Iris pigment epithelial cell (primary cell): ENCODE data around the gene RETREG1.
"Not testable (repeated sequence)": the region's sequence is repeated elsewhere in the genome, so short reads cannot be mapped to it uniquely, and the experiment has no call there.

Source experiments
- DNase-seq: peaks from one replicate; pipeline ENCODE4 v3.0.0-alpha.2; 2011; ENCODE audit warnings: low read depth

RETREG1 gene

DNA sequence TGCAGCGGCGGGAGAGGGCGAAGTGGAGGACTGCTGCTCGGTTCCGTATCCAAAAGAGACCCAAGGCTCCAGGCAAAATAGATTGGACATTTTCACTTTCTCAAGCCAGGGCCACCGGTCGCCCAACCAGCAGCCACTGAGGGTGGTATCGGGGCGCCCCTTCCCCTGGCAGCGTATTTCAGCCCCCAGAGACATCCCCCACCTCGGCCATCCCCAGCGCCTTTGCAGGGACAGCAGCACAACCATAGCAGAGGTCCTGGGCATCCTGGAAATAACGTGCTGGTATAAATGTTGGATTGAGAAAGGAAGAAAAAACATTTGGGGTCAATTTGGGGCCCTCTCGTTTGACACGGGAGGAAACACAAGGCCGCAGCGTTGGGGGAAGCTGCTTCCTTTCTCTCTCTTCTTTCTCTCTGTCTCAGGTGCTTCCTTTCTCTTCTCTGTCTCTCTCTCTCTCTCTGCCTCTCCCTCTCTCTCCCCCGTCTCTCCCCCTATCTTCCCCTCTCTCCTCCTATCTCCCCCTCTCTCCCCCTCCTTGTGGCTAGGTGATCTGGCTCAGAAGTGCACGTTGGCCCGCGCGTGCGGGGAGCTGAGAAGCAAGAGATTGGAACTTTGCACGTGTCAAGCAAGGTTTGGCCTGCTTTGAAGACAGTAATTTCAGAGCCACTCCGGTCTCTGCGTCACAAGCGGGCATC, 624 bp upstream of the RETREG1 start:
- DNase-seq, result no peak

DNA sequence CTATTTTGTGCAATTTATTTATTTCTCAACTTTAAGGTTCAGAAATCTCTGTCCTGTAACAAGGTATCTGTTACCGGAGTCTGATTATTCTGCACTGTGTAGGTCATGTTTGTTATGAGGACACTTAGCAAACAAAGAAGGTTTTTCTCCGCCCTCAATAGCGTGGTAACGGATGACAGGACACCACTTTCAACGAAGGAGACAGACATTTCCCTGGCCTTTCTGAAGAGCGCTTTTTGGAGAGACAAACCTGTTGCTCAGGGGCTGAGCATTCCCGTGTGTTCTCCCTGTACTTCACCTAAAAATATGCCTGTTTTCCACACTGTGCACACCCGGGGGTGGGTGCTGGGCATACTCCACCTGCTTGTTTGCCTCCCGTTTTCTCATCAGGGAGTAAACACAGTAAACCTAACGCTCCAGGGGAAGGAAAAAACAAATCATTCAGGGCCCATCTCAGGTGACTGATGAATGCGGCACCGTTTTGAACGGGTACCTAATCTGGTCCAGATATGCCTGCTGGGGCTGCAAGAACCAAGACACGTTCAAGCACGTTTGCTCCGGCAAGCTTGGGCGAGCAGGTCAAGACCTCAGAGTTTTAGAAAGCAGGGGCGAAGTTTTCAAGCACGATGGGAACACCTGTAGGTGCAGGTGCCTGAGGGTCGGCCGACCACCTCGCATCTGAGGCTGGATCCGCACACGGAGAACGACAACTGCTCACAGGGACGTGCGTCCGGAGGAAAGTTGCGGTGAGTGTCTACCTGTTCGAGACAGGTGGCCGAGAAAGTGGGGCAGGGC, 859 bp downstream of the RETREG1 start:
- no peak for DNase-seq

DNA sequence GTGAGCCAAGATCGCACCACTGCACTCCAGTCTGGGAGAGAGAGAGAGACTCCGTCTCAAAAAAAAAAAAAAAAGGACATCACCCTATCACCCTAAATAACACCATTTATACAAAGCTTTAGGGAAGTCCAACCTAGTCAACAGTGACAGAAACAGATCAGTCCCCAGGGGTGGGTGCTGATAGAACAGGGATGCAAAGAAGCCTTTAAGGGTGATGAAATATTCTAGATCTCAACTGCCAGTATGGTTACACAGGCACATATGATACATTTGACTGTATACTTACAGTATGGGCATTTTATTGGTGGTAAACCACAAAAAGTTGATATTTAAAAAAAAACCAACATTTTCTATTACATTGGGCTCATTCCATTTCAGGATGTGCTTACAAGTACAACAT, 4.8 kb downstream of the RETREG1 start:
- DNase-seq, result no peak

DNA sequence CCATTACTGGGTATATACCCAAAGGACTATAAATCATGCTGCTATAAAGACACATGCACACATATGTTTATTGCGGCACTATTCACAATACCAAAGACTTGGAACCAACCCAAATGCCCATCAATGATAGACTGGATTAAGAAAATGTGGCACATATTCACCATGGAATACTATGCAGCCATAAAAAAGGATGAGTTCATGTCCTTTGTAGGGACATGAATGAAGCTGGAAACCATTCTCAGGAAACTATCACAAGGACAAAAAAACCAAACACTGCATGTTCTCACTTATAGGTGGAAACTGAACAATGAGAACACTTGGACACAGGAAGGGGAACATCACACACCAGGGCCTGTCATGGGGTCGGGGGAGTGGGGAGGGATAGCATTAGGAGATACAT, 5.9 kb downstream of the RETREG1 start:
- DNase-seq, result not testable (repeated sequence)

DNA sequence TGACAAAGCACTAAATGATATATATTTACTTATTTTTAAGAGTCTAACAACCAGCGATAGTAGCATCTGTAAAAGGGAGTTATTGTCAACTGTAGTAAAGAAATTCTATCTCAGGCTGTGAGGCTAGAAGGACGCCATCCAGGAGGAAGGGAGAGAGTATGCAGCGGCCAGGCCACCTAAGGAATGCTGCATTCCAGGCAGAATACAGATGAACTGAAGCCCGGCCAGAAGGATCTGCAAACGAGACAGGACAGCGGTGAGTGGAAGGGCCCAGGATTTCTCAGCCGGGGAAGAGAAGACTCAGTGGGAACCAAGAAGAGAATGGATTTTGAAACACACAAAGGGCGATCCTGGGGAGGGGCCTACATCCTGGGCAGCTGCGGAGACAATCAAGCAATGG, 7.4 kb downstream of the RETREG1 start:
- DNase-seq, result no peak

DNA sequence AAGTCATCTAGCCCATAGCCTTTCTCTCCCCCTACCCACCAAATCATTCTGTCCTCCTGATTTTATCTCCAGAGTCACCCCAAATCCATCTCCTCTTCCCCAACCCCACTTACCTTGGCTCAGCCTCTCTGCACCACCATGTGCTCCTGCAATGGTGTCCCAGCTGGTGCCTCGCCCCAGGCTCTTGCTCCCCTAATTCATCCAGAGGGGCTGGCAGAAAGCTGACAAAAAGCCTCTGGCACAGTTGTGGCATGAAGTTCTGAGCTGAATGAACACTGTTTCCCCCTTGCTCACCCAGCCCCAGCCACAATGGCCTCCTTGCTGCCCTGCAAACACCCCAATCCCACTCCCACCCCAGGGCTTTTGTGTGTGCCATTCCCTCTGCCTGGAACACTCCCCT, 10.2 kb downstream of the RETREG1 start:
- no peak for DNase-seq

DNA sequence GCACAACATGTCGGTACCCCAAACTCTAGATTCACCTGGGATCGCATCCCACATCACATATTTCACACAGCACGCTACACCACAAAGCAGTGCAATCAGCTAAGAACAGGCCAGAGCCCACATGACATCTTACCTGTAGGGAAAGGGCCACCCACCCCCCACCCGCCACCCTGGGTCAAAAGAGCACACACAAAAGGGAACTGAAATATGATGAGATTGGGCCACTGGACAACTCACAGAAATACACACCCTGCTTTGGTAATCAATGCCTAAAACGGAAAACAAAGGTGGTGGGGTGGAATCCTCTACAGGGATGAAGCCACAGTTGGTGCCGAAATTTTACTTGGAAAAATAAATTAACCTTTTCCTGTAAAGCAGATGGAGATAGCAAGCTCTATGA, 13.1 kb downstream of the RETREG1 start:
- DNase-seq, result no peak

DNA sequence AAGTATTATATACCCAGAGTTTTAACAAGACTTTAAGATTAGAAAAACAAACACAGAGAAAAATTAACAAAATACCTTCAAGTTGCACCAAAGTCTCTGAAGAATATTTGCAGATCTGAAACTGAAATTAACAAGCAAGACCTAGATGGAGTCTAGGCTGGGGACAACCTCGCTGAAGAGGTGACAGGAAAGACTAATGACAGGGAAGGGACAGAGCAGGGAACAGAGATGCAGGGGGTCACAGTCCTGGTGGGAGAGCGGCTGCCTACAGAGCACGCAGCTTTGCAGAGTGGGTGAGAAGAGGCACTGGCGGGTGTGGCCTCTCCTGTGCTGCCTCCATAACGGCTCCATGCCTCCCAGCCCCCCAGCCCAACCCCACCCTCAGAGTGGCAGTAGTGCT, 13.5 kb downstream of the RETREG1 start:
- DNase-seq, result no peak

DNA sequence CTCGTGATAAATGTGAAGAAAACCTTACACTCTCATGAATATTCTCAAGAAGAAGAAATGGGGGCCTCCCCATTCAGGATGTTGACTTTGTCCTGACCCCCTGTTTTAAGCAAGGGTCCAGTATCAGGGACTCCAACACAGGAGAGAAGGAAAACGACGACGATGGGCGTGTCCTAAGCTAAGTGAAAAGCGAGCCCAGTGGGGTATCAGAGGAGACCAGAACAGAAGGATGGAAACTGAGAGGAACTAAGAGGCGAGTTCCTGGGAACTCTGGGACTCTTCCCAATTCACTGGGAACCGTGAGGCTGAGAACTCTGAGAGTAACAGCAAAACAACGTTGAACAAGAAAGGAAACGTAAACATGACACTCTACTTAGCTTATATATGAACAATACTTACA, 14.6 kb downstream of the RETREG1 start:
- DNase-seq, result no peak

DNA sequence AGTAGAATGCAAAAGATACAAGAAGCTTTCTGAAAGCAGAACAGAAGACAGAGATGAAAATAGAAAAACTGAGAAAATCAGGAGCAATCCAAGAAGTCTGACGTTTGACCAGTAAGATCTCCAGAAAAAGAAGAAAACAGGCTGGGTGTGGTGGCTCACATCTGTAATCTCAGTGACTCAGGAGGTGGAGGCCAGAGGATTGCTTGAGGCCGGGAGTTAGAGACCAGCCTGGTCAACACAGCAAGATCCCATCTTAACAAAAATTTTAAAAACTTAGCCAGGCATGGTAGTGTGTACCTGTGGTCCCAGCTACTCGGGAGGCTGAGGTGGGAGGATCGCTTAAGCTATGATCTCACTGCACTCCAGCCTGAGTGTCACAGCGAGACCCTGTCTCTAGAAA, 15.9 kb downstream of the RETREG1 start:
- DNase-seq, result no peak

DNA sequence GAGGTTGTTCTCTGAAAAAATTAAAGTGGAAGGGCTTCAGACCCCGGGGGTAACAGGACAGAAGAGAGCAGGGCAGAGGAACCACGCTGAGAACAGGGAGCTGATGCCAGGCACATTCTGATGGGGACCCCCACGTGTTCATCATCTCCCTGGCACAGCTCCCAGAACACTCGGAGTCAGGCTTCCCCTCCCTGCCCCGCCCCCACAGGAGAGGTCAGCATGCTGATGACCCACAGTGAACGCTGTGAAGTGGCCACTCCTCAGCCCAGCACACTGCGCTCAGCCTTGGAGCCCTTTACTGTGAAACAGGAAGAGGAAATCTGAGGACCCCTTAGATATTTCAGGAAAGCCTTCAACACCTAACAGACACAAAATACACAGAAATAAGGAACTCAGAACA, 16.4 kb downstream of the RETREG1 start:
- DNase-seq, result peak; percentile 24

DNA sequence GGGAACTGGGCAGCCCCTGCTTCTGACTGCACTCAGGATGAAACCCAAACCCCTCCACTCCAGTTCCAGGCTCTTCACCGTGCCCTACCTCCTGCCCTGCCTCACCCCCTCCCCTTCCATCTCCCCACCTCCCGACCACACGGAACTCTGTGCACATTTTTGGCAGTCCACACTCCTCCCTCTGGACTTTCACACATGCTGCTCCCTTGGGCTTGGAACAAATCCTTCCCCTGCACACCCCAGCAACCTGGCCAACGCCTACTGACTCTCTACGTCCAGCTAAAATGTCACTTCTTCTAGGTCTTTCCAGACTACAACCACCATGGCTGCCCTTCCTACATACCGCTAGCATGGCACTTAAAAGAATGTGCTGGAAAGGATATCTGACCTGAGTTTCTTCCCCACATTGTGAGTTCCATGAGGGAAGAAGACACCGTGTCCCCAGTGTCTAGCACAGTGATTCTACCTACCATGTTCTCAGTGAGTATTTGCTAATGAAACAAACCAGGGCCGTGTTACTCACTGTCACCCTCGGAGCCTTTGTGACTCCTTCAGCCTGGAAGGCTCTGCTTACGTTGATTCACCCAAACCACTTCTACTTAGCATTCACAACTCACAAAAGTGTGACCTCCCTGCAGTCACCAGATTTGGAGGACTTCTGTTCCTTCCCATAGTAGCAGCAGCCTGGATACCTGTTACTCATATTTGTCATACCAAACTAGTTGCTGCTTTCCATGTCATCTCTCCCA, 18.7 kb downstream of the RETREG1 start:
- DNase-seq, result no peak

DNA sequence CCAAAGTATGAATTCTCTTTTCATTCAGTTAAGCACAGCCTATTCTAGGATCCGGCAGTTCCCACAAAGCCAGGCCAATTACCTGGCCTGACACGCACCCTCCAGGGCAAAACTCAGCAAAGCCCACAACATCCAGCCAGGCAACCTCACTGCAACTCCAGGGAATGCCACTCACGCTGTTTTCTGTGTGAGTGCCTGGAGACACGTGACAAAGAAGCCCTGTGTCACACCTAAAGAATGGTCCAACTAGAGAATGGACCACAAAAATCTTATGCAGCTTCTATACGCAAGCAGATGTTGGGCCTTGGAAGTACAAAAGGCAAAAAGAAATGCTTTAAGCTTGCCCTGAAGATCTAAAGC, 20.2 kb downstream of the RETREG1 start:
- peak; percentile 18 for DNase-seq

DNA sequence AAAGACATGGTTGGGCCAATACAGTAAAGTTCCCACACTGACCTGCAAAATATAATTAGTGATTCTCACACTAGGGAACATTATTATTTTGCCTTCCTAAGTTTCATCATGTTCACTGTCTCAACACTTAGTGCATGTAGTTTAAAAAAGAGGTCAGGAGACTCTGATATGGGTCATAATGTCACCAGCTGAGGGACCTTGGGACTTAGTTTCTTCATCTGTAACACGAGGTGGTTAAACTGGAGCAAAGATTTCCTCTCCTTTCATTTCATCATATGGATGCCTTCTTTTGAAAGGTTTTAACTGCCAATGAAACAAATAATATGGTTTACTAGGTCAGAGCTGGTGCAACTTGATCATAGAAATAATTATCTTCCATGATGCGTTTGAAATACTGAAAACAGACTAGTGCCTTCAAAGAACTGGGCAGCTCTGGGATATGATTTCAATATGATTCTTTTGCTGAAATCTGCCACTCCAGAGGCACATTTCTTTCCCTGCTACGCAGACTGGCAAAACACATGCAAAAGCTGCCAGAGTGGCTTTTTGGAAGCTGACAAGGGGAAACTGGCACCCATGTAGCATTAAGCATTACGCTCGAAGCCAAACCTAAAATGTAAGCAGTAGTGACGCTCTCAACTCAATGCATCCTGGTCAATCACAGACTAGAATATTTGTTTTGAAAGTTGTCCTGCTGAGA, 20.8 kb downstream of the RETREG1 start:
- no peak for DNase-seq

DNA sequence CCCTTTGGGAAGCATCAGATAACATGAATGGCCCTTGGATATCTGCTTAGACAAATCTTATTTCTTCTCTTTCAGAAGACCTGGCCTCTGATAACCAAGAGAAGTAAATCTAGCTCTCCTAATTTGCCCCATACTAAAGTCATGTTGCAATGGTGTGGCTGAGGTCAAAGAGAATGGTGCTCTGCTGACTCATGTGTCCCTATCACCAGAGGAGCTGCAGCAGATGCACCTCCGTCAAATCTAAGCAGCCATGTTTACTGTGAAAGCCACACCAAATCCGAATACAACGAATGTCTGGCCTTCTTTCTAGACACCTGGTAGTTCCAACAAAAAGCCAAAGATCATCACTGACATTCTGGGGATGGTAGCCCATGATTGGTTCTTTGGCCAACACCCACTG, 23.2 kb downstream of the RETREG1 start:
- DNase-seq, result peak; percentile 19

DNA sequence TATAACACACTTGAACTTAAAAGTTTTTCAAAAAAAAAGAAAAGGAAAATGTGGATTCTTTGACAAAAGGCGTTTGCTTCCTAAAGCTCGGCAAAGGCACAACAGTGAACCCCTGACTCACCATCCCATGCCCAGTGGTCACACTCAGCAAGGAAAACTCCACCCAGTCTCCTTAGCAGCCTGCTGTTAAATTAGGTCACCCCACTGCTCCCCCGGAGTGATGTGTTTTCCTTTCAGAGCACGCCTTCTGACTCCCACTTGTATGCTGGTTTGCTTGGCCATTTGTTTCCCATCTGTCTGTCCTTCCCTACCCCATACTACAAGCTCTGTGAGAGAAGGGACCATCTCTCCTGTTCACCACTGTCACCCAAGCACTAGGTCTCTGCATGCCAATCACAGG, 23.8 kb downstream of the RETREG1 start:
- DNase-seq, result peak; percentile 52

DNA sequence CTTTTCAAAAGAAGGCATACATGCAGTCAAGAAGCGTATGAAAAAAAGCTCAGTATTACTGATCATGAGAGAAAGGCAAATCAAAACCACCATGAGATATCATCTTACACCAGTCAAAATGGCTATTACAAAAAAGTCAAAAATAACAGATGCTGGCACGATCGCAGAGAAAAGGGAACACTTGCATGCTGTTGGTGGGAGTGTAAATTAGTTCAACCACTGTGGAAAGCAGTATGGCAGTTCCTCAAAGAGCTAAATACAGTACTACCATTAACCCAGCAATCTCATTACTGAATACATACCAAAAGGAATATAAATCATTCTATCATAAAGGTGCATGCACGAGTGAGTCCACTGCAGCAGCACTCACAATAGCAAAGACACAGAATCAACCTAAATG, 24.5 kb downstream of the RETREG1 start:
- no peak for DNase-seq

DNA sequence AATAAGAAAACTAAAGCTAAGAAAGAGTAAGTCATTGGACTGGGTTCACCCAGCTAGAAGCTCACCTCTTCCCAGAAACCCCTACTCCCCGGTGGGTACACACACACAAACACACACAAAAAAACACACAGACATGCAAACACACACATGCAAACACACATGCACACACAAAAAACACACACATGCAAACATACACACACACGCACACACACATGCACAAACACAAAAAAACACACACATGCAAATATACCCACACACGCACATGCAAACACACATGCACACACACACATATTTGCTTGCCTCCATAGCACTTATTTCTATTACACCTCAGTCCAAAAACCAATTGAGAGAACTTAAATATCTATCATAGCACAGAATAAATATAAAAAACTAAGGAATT, 26.1 kb downstream of the RETREG1 start:
- no peak for DNase-seq

DNA sequence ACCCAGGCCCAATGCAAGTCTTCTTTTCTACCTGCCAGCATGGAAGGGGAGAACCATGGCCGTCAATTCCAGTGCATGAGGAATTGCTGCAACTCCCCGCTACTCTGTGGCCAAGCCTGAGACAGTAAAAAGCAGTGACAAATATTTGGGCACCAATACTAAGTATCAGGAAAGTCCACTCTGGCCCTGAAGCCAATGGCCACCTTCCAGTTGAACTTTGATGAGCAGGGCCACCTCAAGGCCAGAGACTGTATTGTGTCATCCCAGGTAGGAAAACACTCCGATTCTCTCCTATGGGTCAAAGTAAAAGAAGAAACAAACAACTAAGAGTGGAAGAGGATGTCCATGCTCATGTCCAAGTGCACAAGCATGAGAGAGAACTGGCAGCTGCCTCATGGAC, 27.1 kb downstream of the RETREG1 start:
- DNase-seq, result no peak

DNA sequence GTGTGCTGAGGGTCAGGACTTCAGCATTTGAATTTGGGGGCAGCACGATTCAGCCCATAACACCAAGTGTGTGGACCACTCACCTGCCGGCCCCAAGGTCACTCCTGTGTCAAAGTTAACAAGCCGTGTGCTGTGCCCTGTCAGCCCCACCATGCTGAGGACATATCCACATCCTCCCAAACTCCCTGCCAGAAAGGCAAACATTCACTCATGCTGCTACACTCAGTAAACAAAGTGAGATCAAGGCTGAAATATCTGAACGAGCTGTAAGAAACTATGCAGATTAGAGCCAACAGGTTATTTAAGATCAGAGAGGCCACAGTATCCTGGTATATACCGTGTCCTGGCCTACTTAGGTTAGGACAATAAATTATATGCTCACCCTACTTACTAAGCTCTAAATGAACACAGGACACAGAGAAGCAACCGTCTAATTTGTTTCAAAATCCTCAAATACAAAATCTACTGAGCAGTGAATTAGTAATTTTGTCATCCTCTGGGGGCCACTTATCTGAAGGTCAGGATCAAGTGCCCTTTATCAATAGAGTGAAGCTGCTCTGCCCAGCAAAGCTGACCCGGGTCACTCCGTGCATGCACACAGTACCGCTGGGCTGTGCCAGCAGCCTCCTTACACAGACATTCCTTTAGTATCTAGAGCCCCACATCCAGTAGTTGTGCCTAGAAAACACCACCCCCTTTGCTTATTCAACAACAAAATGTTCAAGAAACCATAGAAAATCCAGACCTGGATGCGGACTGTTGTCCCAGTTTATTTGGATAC, 28.2 kb downstream of the RETREG1 start:
- no peak for DNase-seq

DNA sequence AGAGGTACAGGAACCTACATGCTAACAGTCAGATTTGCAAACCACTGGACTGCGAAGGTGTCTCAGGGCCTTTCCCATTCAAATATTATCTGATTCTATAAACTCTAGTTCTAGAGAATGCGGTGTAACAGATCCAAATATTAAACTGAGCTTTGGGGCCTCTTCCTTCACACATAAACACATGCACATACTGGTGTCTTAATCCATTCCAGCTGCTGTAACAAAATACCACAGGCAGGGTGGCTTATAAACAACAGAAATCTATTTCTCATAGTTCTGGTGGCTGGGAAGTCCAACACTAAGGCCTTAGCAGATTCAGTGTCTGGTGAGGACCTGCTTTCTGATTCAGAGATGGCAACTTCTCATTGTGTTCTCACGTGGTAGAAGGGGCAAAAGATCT, 30.2 kb downstream of the RETREG1 start:
- DNase-seq, result no peak
